HG03060 (cell line): Measurements from ENCODE around the gene C9orf50.
"Not testable (repeated sequence)": the region's sequence is repeated elsewhere in the genome, so short reads cannot be mapped to it uniquely, and the experiment has no call there.

Experiments
- ATAC-seq: cut with Tn5 transposase; IDR thresholded peaks from one replicate; pipeline ENCODE4 v1.9.1; 2021; ENCODE audit warnings: low read depth, moderate number of reproducible peaks; ENCODE audit not compliant: unreplicated experiment

Gene C9orf50

DNA sequence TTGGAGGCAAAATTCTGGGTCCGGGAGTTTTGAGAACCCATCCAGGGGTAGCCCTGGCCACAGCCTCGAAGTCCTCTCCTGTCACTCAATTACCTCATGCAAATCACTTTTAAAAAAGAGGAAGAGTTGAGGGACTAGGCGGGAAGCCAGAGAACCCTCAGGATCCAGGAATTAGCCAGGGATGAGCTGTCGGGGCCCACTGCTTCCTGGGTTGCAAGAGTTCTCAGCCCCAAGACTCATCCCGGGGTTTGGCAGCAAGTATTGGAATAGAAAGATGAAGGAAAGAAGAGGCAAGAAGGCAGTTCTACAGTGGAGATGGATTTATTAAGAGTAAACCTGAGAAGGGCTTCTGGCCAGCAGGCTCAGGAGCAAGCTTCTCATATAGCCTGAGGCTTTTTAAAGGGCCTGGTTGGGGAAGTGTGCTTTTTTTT lies 25.6 kb downstream of the C9orf50 start:
- no peak for ATAC-seq

DNA sequence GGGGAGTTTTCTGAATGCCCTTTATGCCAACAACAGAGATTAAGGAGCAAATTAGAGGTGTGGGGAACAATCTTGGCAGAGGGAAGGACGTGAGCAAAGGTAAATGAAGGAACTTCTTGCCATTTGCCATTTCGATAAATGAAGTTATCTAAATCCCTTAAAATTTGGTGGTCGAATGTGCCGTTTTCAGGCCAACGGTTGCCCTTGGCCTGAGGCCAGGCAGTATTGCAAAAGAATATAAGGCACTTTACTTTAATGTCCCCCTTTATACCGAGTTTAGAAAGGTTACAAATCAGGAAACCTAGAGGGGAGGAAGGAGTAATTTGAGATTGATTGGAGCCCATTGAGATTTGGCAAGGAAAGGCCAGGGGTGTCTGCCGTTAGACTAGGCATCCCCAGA lies 26.3 kb downstream of the C9orf50 start:
- ATAC-seq, result no peak

DNA sequence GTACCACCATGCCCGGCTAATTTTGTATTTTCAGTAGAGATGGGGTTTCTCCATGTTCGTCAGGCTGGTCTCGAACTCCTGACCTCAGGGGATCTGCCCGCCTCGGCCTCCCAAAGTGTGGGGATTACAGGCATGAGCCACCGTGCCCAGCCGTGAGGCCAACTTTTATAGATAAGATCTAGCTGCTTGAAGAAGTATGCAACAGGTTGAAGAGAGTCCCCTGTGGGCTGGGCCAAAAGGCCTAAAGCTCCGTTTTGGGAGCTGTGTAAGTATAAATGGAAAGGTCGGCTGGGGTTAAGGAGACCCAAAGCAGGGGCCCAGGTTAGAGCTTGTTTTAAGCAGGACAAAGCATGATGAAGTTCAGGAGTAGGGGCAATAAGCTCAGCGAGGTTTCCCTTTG lies 28.1 kb downstream of the C9orf50 start:
- not testable (repeated sequence) for ATAC-seq

- ATAC-seq, result no peak
These were observed 29.0 kb downstream of the C9orf50 start for GRCh38 chr9:129591916-129592315.

GRCh38 chr9:129590466-129590865 lies 30.4 kb downstream of the C9orf50 start:
- no peak for ATAC-seq

DNA sequence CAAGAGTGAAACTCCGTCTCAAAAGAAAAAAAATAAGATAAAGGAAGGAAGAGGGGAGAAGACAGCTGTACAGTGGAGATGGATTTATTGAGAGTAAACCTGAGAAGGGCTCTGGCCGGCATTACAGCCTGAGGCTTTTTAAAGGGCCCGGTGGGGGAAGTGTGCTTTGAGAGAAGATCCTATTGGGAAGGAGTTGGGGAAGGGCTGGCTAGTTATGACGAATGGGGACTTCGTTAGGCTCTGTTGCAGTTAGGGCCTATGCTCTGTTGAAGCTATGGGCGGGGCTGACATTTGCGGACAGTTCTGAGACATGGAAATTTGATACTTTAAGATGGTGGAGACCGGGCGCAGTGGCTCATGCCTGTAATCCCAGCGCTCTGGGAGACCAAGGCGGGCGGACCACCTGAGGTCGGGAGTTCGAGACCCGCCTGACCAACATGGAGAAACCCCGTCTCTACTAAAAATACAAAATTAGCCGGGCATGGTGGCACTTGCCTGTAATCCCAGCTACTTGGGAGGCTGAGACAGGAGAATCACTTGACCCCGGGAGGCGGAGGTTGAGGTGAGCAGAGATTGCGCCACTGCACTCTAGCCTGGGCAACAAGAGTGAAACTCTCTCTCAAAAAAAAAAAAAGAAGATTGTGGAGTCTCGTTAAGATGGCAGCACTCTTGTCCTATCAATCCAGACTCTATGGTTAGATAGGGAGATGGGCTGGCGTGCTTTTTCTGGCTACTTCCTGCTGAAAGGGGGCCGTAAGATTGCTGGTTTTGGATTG lies 33.2 kb downstream of the C9orf50 start:
- ATAC-seq, result no peak

GRCh38 chr9:129586685-129587084 lies 34.2 kb downstream of the C9orf50 start:
- no peak for ATAC-seq

- no peak for ATAC-seq
These were observed 34.7 kb downstream of the C9orf50 start for GRCh38 chr9:129586245-129586644.

GRCh38 chr9:129585352-129585751 lies 35.5 kb downstream of the C9orf50 start:
- ATAC-seq, result no peak

- no peak for ATAC-seq
These were observed 36.8 kb downstream of the C9orf50 start for GRCh38 chr9:129584136-129584535.

GRCh38 chr9:129583308-129584038 lies 37.4 kb downstream of the C9orf50 start:
- ATAC-seq, result no peak

DNA sequence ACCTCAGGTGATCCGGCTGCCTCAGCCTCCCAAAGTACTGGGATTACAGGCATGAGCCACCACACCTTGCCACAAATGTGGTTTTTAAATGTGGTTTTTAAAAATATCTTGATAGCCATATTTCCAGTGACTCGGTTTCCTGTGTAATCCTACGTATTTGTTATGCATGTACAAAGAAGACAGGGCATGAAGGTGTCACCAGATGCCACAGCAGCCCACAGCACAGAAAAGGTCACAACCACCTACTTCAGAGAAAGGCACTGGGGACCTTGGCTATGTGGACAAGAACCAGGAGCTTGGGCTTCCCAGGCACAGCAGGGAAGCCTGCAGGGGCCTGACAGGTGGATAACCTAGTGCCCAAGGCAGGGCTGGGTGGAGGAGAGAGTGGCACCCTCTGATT lies 38.0 kb downstream of the C9orf50 start:
- ATAC-seq, result no peak

DNA sequence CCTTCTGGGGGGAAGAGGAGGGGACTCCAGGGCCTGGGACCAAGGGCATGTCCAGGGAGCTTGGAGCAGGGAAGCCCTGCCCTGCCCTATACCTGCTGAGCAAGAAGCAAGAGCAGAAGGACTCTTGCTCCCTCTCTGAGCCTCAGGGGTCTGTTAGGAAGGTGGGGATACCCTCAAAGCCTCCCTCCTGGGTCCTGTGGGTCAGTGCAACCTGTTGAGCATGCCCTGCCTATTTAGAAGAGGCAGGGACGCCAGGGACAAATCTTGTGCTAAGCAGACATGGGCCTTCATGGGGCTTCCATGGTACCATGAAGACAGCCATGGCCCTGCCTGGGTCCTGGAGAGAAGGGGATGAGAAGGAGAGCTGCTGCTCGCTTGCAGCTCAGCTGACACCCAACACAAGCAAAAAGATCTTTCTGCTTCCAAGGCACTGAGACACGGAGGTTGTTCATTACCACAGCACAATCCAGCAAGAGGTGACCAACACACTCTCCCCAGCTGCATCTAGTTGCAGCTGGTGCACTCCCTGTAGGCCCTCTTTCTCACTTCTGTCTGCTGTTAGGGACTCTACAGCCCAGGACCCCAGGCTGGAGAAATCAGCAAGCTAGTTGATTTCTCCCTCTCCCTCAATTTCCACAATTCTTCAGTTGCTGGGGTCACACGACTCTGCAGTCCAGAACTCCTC lies 39.3 kb downstream of the C9orf50 start:
- no peak for ATAC-seq

- no peak for ATAC-seq
These were observed 40.5 kb downstream of the C9orf50 start for GRCh38 chr9:129580211-129580915.

DNA sequence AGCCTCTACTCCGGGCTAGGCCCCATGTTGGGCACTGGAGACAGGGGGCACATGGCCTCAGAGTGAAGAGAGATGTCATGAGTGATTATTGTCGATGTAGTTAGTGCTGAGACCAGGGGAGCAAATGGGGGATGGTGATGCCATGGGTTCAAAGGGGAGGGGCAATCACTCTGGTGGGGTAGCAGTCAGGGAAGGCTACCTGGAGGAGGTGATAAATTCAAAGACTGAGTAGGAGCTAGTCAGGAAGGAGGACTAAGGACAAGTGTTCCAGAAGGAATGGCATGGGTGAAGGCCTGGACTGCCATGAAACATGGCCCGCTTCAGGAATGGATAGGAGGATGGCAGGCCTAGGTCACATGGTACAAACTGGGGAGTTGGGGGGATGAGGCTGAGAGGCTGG lies 41.6 kb downstream of the C9orf50 start:
- no peak for ATAC-seq

- ATAC-seq, result no peak
These were observed 44.1 kb downstream of the C9orf50 start for GRCh38 chr9:129576546-129577543.

GRCh38 chr9:129575818-129576217 lies 45.1 kb downstream of the C9orf50 start:
- no peak for ATAC-seq

GRCh38 chr9:129574911-129575585 lies 45.9 kb downstream of the C9orf50 start:
- ATAC-seq, result no peak

DNA sequence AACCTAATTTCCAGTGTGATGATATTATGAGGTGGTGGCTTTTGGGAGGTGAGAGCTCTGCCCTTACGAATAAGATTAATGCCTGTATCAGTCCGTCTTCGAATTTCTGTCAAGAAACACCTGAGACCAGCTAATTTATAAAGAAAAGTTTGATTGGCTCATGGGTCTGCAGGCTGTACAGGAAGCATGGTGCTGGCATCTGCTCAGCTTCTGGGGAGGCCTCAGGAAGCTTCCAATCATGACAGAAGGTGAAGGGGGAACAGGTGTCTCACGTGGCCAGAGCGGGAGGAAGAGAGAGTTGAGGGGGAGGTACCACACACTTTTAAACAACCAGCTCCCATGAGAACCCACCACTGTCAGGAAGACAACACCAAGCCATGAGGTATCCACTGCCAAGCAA lies 46.9 kb downstream of the C9orf50 start:
- no peak for ATAC-seq
